Suprapubic skin (tissue), 4 donors: Measurements from ENCODE around the gene RXRA. TPM values are rescaled to one million over a fixed set of nuclear protein-coding genes. Genes with fewer than 3 reads are reported as not detected.
A peak's percentile ranks its signal among the peaks of the same experiment; 100 is the strongest.

Source experiments
- DNase-seq, 2 donors: peaks; one replicate each; pipeline ENCODE4 v3.0.0-alpha.2; 2019; ENCODE audit warnings: low spot score in 2 of 2
- H3K27ac ChIP-seq: fragments of 200-600 bp; sonication (generic); one replicate; pipeline ENCODE4 v1.5.1; 2019
- H3K27me3 ChIP-seq: fragments of 200-600 bp; sonication (generic); one replicate; pipeline ENCODE4 v1.5.1; 2019
- H3K36me3 ChIP-seq: fragments of 200-600 bp; sonication (generic); one replicate; pipeline ENCODE4 v1.5.1; 2019
- H3K4me1 ChIP-seq: fragments of 200-600 bp; sonication (generic); one replicate; pipeline ENCODE4 v1.5.1; 2019
- H3K4me3 ChIP-seq: fragments of 200-600 bp; sonication (generic); one replicate; pipeline ENCODE4 v1.5.1; 2019; ENCODE audit warnings: mild to moderate bottlenecking
- H3K9me3 ChIP-seq: fragments of 200-600 bp; sonication (generic); one replicate; pipeline ENCODE4 v1.5.1; 2019
- CTCF ChIP-seq, 2 donors: fragments of 200-600 bp in 1 of 2; fragments of 450-650 bp in 1 of 2; sonication (generic) in 1 of 2; IDR thresholded peaks; one replicate each; pipeline ENCODE4 v1.5.1; 2016 to 2019; ENCODE audit warnings: antibody characterized with exemption in 2 of 2, mild to moderate bottlenecking in 1 of 2, moderate library complexity in 1 of 2
- EP300 ChIP-seq: sonication (generic); formaldehyde crosslinking; IDR thresholded peaks from one replicate; pipeline ENCODE4 v1.6.1; 2017; ENCODE audit warnings: antibody characterized with exemption
- POLR2A ChIP-seq, 2 donors: fragments of 450-650 bp; IDR thresholded peaks; one replicate each; pipeline ENCODE4 v1.6.1; 2017; ENCODE audit warnings: antibody characterized with exemption in 2 of 2, mild to moderate bottlenecking in 2 of 2, moderate library complexity in 2 of 2
- POLR2AphosphoS5 ChIP-seq, 3 donors: sonication (generic); formaldehyde crosslinking; IDR thresholded peaks; one replicate each; pipeline ENCODE4 v1.6.1; 2017; ENCODE audit warnings: antibody characterized with exemption in 3 of 3
- WGBS: methylation state at CpG from one replicate; pipeline ENCODE4 v1.1.5; 2018; 5-methylcytosine and 5-hydroxymethylcytosine counted together
- total RNA-seq, 4 donors: library from RNA; depleted of rRNA; stranded (reverse); fragments of >200 nt; gene quantifications; one replicate each; pipeline ENCODE4 v1.1.0, GENCODE V29; 2016

Gene RXRA
- total RNA-seq, 4 donors from 2014 or later: 165 to 240 (median 185) TPM

- no peak for DNase-seq
- Histone ChIP-seq H3K36me3 (peaks cover 34% of the 10 kb centered on the region), H3K9me3 (no peaks in the 10 kb centered on the region), H3K4me3 (no peak overlapping the region), H3K27ac (no peak overlapping the region), H3K27me3 (no peaks in the 10 kb centered on the region), H3K4me1 (peaks cover 82% of the 10 kb centered on the region)
- TF ChIP-seq POLR2AphosphoS5 (IDR thresholded peaks at IDR 0.05) (no peak), EP300 (no peak), POLR2A (IDR thresholded peaks at IDR 0.05) (no peak), CTCF (IDR thresholded peaks at IDR 0.05) (no peak)
- WGBS: 73% methylated on average over 3 of the region's 20 CpGs
Measured at GRCh38 chr9:134429007-134429406, 102.8 kb downstream of the RXRA start.

- peaks cover 30% of the 10 kb centered on the region for H3K36me3 ChIP-seq
- peaks cover 87% of the 10 kb centered on the region for H3K4me1 ChIP-seq
Measured at GRCh38 chr9:134429481-134429880, 103.2 kb downstream of the RXRA start.

DNA sequence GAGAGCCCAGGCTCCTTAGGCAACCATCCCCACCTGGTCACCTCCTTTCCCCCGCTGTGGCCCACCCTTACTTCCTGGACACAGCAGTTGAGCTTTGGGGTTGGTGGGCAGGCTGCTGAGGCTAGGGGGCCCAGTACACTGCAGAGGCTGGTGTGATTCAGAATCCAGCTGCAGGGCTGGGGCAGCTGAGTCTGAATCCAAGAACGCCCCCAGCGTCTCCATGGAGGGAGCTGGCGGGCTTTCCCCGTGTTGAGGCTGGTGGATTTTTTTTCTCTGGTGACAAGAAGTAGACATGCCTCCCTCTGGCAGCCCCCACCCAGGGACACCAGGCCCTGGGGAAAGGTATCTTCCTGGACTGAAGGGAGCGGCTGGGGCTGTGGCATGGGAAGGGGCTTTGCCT, 104.8 kb downstream of the RXRA start:
- Histone ChIP-seq H3K9me3 (no peaks in the 10 kb centered on the region), H3K4me3 (no peak overlapping the region), H3K27me3 (no peaks in the 10 kb centered on the region), H3K4me1 (peaks cover 95% of the 10 kb centered on the region), H3K27ac (peak overlapping the region; percentile 81), H3K36me3 (peaks cover 26% of the 10 kb centered on the region)
- TF ChIP-seq POLR2AphosphoS5 (IDR thresholded peaks at IDR 0.05) (no peak), POLR2A (IDR thresholded peaks at IDR 0.05) (no peak), EP300 (no peak), CTCF (IDR thresholded peaks at IDR 0.05) (no peak)
- 55% methylated on average over 5 of the region's 6 CpGs for WGBS
- no peak for DNase-seq

More at GRCh38 chr9:134429481-134429880, 103.2 kb downstream of the RXRA start:
- H3K4me3 ChIP-seq: no peak overlapping the region
- no peak overlapping the region for H3K27ac ChIP-seq
- no peaks in the 10 kb centered on the region for H3K9me3 ChIP-seq
- WGBS: 68% methylated on average over 16 of the region's 21 CpGs
- no peaks in the 10 kb centered on the region for H3K27me3 ChIP-seq
- DNase-seq: no peak
- TF ChIP-seq POLR2A (IDR thresholded peaks at IDR 0.05) (no peak), CTCF (IDR thresholded peaks at IDR 0.05) (no peak), POLR2AphosphoS5 (IDR thresholded peaks at IDR 0.05) (no peak), EP300 (no peak)

DNA sequence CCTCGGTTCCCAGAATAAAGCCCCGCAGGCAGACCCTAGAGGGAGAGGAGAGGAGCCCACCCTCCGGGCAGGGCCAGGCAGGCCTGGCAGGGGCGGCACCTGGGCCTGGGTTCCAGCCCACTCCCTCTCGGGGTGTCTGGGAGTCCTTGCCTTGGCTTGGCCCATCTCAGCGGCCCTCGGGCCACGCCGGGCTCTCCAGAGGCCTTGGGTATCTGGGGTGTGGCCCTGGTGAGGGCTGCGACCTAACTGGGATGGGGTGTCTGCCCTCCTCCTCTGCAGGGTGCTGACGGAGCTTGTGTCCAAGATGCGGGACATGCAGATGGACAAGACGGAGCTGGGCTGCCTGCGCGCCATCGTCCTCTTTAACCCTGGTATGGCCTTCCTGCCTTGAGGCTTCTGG, 105.4 kb downstream of the RXRA start:
- H3K4me1 ChIP-seq: peaks cover 95% of the 10 kb centered on the region
- H3K27ac ChIP-seq: peak overlapping the region; percentile 81
- no peak for DNase-seq
- TF ChIP-seq CTCF (IDR thresholded peaks at IDR 0.05) (no peak), POLR2A (IDR thresholded peaks at IDR 0.05) (no peak), POLR2AphosphoS5 (IDR thresholded peaks at IDR 0.05) (no peak), EP300 (no peak)
- WGBS: 40% methylated on average over 2 of the region's 16 CpGs
- no peaks in the 10 kb centered on the region for H3K27me3 ChIP-seq
- H3K9me3 ChIP-seq: no peaks in the 10 kb centered on the region
- H3K36me3 ChIP-seq: peaks cover 29% of the 10 kb centered on the region
- no peak overlapping the region for H3K4me3 ChIP-seq

- Histone ChIP-seq H3K9me3 (no peaks in the 10 kb centered on the region), H3K27ac (peak overlapping the region; percentile 81), H3K36me3 (peaks cover 35% of the 10 kb centered on the region), H3K4me1 (peaks cover 95% of the 10 kb centered on the region), H3K4me3 (no peak overlapping the region), H3K27me3 (no peaks in the 10 kb centered on the region)
- no peak for DNase-seq
- TF ChIP-seq POLR2A (IDR thresholded peaks at IDR 0.05) (no peak), POLR2AphosphoS5 (IDR thresholded peaks at IDR 0.05) (no peak), EP300 (no peak), CTCF (IDR thresholded peaks at IDR 0.05) (no peak)
- WGBS: 46% methylated on average over 6 of the region's 14 CpGs
Measured at GRCh38 chr9:134432471-134432870, 106.2 kb downstream of the RXRA start.
